Testis (tissue), 2 donors: ENCODE data around the gene BARX2.

Experiments
- CTCF ChIP-seq, 3 experiments: fragments of 450-650 bp in 2 of 3; fragments of 200-600 bp in 1 of 3; sonication (generic) in 1 of 3; IDR thresholded peaks; one replicate each; pipeline ENCODE4 v1.5.1; 2016 to 2019; ENCODE audit warnings: antibody characterized with exemption in 3 of 3, mild to moderate bottlenecking in 2 of 3, moderate library complexity in 1 of 3
- POLR2A ChIP-seq: fragments of 450-650 bp; IDR thresholded peaks from one replicate; pipeline ENCODE4 v1.6.1; 2017; ENCODE audit warnings: antibody characterized with exemption, mild to moderate bottlenecking, moderate library complexity

GRCh38 chr11:129383502-129383901 is 7.9 kb downstream of the BARX2 start:
- TF ChIP-seq CTCF (IDR thresholded peaks at IDR 0.05) (no peak), POLR2A (no peak)
